Activated CD8-positive, alpha-beta T cell treated with anti-CD3 and anti-CD28 coated beads for 36 hours (primary cell): ENCODE results near the gene KRTAP10-8. TPM values are rescaled to one million over a fixed set of nuclear protein-coding genes. Genes with fewer than 3 reads are reported as not detected.

Experiments
- ATAC-seq: fragments of 200-7000 bp; cut with Tn5 transposase; one replicate; pipeline ENCODE4 v1.10.0; 2021; ENCODE audit warnings: mild to moderate bottlenecking, moderate library complexity
- CTCF ChIA-PET: fragments of 350-600 bp; sonication (Branson Sonifier 250); formaldehyde crosslinking; loops from one replicate; lab custom pipeline; 2021; ENCODE audit warnings: antibody characterized with exemption; lab: Charles Lee
- POLR2A ChIA-PET: fragments of 350-600 bp; sonication (Branson Sonifier 250); formaldehyde crosslinking; loops from one replicate; lab custom pipeline; 2021; ENCODE audit warnings: antibody characterized with exemption; lab: Charles Lee
- DNase-seq: peaks from one replicate; pipeline ENCODE4 v3.0.0-alpha.2; 2020
- H3K27ac Mint-ChIP-seq: one replicate; pipeline ENCODE4 v1.8.0; 2021; ENCODE audit warnings: mild to moderate bottlenecking, mixed read lengths
- H3K27me3 Mint-ChIP-seq: one replicate; pipeline ENCODE4 v1.8.0; 2021; ENCODE audit warnings: mixed read lengths
- H3K36me3 Mint-ChIP-seq: one replicate; pipeline ENCODE4 v1.8.0; 2021; ENCODE audit warnings: low read depth, mixed read lengths
- H3K4me1 Mint-ChIP-seq: one replicate; pipeline ENCODE4 v1.8.0; 2021; ENCODE audit warnings: low read depth, mixed read lengths
- H3K4me3 Mint-ChIP-seq: one replicate; pipeline ENCODE4 v1.8.0; 2021; ENCODE audit warnings: mild to moderate bottlenecking, moderate library complexity, mixed read lengths
- H3K9me3 Mint-ChIP-seq: one replicate; pipeline ENCODE4 v1.8.0; 2021; ENCODE audit warnings: mixed read lengths
- CTCF ChIP-seq: fragments of 200-600 bp; IDR thresholded peaks from one replicate; pipeline ENCODE4 v1.8.0; 2022; ENCODE audit warnings: antibody characterized with exemption, mild to moderate bottlenecking
- intact Hi-C: fragments of 100-400 bp; cut with micrococcal nuclease; formaldehyde crosslinking; loops from one replicate; pipeline ENCODE4 v1.10.0; 2022
- total RNA-seq, 2 experiments: library from RNA; stranded (reverse); gene quantifications; one replicate each; pipeline ENCODE4 v1.2.3, GENCODE V29; 2021

Gene KRTAP10-8
- total RNA-seq, 2 experiments from 2014 or later, result not detected

- Mint-ChIP-seq H3K9me3 (peaks cover 24% of the 10 kb centered on the region), H3K36me3 (peaks cover 7% of the 10 kb centered on the region), H3K27ac (no peak overlapping the region), H3K4me1 (peaks cover 34% of the 10 kb centered on the region), H3K27me3 (no peaks in the 10 kb centered on the region), H3K4me3 (no peak overlapping the region)
- ChIA-PET CTCF (no interaction called here), POLR2A (no interaction called here)
- TF ChIP-seq CTCF, result no peak
- intact Hi-C loops, result no loop called here
- ATAC-seq (no peak), DNase-seq (no peak)
These were observed 2.3 kb downstream of the KRTAP10-8 start for GRCh38 chr21:44614161-44614631.

DNA sequence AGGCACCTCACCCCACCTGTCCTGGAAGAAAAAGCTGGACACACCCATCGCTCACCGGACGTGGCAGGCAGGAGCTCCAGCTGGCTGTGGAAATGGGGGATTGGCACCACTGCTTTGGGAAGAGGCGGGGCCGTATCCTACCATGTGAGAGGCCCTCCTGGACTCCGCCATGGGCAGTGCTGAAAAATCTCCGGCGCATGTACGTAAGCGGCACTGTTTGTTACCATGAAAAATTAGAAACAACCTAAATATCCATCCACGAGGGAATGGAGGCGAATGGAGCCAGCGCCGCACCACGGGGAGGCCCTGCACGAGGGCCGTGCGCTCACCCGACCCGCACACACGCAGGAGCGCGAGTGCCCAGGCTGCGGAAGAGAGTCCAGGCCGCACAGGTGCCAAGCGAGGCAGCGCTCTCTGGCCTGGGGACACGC lies 3.1 kb downstream of the KRTAP10-8 start:
- no peak for TF ChIP-seq CTCF
- DNase-seq, result no peak
- H3K9me3 Mint-ChIP-seq, result peaks cover 25% of the 10 kb centered on the region
- ATAC-seq, result no peak
- H3K4me3 Mint-ChIP-seq, result no peak overlapping the region
- peaks cover 14% of the 10 kb centered on the region for H3K36me3 Mint-ChIP-seq
- intact Hi-C loops, result no loop called here
- peaks cover 39% of the 10 kb centered on the region for H3K4me1 Mint-ChIP-seq
- ChIA-PET POLR2A (no interaction called here), CTCF (no interaction called here)
- no peak overlapping the region for H3K27ac Mint-ChIP-seq
- H3K27me3 Mint-ChIP-seq, result no peaks in the 10 kb centered on the region

- DNase-seq (no peak), ATAC-seq (no peak)
- ChIA-PET POLR2A (no interaction called here), CTCF (no interaction called here)
- TF ChIP-seq CTCF, result no peak
- Mint-ChIP-seq H3K9me3 (peaks cover 28% of the 10 kb centered on the region), H3K27ac (no peak overlapping the region), H3K36me3 (peaks cover 17% of the 10 kb centered on the region), H3K4me1 (peaks cover 41% of the 10 kb centered on the region), H3K4me3 (no peak overlapping the region), H3K27me3 (no peaks in the 10 kb centered on the region)
- intact Hi-C loops, result no loop called here
These were observed 3.6 kb downstream of the KRTAP10-8 start for GRCh38 chr21:44615466-44615865.

DNA sequence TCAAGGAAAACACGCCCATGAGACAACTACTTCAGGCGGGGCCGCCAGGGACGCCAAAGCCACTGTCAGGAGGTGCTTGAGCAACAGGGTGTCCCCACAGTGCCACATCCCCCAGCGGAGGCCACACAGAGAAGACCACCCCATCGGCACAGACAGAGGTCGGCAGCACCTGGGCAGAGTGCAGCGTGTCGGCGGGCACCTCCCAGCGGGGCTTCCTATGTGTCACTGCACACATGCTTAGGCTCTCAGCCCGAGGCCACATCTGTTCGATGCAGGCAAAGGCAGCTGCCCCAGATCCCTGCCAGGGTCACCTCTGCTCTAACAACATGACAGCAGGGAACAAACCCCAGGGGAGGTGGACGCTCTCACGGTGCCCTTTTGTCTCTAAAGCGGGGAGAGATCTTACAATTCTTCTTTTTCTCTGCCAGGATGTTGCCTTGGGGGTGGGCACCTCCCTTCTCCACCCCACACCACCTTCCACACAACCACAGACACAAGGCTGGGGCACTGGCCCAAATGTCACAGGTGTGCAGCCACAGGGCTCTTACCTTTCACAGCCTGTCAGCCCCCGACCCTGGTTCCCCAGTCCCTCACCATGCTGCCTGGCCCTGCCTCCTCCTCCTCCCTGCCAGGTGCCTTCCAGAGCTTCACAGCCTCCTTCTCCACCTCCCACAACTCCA lies 4.2 kb downstream of the KRTAP10-8 start:
- peaks cover 30% of the 10 kb centered on the region for H3K9me3 Mint-ChIP-seq
- no peak for DNase-seq
- H3K4me3 Mint-ChIP-seq, result no peak overlapping the region
- peaks cover 41% of the 10 kb centered on the region for H3K4me1 Mint-ChIP-seq
- H3K27me3 Mint-ChIP-seq, result no peaks in the 10 kb centered on the region
- no peak for TF ChIP-seq CTCF
- no peak for ATAC-seq
- POLR2A ChIA-PET, result interaction anchor here (0.6 kb wide), 1 partner anchor 308 kb away, joined by 3 read pairs; no protein-coding TSS in a partner anchor
- intact Hi-C loops, result no loop called here
- H3K36me3 Mint-ChIP-seq, result peaks cover 20% of the 10 kb centered on the region
- no peak overlapping the region for H3K27ac Mint-ChIP-seq
- CTCF ChIA-PET, result no interaction called here

DNA sequence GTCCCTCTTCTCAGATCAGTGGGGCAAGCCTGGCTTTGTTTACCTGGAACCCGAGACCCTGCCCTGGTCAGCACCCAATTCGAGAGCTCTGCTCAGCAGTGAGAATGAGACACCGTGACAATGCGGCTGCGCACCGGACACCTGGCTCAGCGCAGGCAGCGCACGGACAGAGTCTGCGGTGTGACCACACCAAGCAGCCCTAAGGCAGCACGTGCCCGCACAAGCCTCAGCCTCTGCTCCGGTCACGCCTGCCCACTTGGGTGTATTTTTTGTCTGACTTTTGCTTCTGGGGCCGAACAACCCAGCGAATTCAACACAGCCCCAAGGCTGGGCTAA lies 4.7 kb downstream of the KRTAP10-8 start:
- CTCF ChIA-PET, result no interaction called here

More for the DNA sequence above, 4.7 kb downstream of the KRTAP10-8 start:
- peaks cover 26% of the 10 kb centered on the region for H3K9me3 Mint-ChIP-seq
- POLR2A ChIA-PET, result interaction anchor here (0.6 kb wide), 1 partner anchor 307 kb away, joined by 3 read pairs; no protein-coding TSS in a partner anchor
- no peak for TF ChIP-seq CTCF
- no peak overlapping the region for H3K4me3 Mint-ChIP-seq
- H3K36me3 Mint-ChIP-seq, result peaks cover 20% of the 10 kb centered on the region
- ATAC-seq (no peak), DNase-seq (no peak)
- peaks cover 41% of the 10 kb centered on the region for H3K4me1 Mint-ChIP-seq
- H3K27ac Mint-ChIP-seq, result no peak overlapping the region
- intact Hi-C loops, result no loop called here
- H3K27me3 Mint-ChIP-seq, result no peaks in the 10 kb centered on the region
